Measurements from ENCODE around the gene ACVR1.

The ACVR1 gene

GRCh38 chr2:157792335-157793052 lies 83.6 kb downstream of the ACVR1 start:
- no peaks in the 10 kb centered on the region for H3K4me1 Mint-ChIP-seq
- H3K27me3 Mint-ChIP-seq (ENCODE audit: low read depth, poor library complexity): peaks cover 3% of the 10 kb centered on the region
- TF ChIP-seq, protein P1, sequence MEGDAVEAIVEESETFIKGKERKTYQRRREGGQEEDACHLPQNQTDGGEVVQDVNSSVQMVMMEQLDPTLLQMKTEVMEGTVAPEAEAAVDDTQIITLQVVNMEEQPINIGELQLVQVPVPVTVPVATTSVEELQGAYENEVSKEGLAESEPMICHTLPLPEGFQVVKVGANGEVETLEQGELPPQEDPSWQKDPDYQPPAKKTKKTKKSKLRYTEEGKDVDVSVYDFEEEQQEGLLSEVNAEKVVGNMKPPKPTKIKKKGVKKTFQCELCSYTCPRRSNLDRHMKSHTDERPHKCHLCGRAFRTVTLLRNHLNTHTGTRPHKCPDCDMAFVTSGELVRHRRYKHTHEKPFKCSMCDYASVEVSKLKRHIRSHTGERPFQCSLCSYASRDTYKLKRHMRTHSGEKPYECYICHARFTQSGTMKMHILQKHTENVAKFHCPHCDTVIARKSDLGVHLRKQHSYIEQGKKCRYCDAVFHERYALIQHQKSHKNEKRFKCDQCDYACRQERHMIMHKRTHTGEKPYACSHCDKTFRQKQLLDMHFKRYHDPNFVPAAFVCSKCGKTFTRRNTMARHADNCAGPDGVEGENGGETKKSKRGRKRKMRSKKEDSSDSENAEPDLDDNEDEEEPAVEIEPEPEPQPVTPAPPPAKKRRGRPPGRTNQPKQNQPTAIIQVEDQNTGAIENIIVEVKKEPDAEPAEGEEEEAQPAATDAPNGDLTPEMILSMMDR (IDR thresholded peaks at IDR 0.05): no peak
- H3K4me3 Mint-ChIP-seq: no peak overlapping the region
- H3K36me3 Mint-ChIP-seq (ENCODE audit: low read depth): peaks cover 1% of the 10 kb centered on the region
- H3K27ac Mint-ChIP-seq: no peak overlapping the region
- no peak for DNase-seq
- H3K9me3 Mint-ChIP-seq: no peaks in the 10 kb centered on the region

DNA sequence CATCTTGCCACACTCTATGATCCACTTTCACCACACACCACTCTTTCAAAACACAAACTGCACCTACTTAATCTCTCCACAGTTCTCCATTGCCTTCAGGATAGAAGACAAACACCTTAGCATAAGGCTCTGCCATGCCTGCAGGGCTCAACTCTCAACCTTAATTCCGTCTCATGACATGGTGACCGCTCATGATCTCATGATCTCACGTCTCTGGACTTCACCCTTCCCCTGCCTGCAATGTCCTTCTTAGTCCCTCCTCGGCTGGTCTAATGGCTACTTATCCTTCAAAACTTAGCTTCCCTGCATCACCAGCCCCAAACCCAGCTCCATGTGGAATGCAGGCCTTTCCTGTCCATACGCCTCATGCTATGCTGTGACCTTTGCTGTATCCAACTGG lies 85.3 kb downstream of the ACVR1 start:
- Mint-ChIP-seq H3K4me3 (no peak overlapping the region), H3K4me1 (peaks cover 4% of the 10 kb centered on the region), H3K36me3 (ENCODE audit: low read depth) (peaks cover 5% of the 10 kb centered on the region), H3K27me3 (ENCODE audit: low read depth, poor library complexity) (no peaks in the 10 kb centered on the region), H3K27ac (no peak overlapping the region), H3K9me3 (no peaks in the 10 kb centered on the region)
- TF ChIP-seq, protein P1 (IDR thresholded peaks at IDR 0.05): no peak
- no peak for DNase-seq

GRCh38 chr2:157789933-157790511 lies 86.1 kb downstream of the ACVR1 start:
- Mint-ChIP-seq H3K27ac (no peak overlapping the region), H3K9me3 (no peaks in the 10 kb centered on the region), H3K4me1 (peaks cover 4% of the 10 kb centered on the region), H3K27me3 (ENCODE audit: low read depth, poor library complexity) (no peaks in the 10 kb centered on the region), H3K36me3 (ENCODE audit: low read depth) (peaks cover 6% of the 10 kb centered on the region), H3K4me3 (no peak overlapping the region)
- TF ChIP-seq, protein P1 (IDR thresholded peaks at IDR 0.05): no peak
- no peak for DNase-seq

- DNase-seq: no peak
- peaks cover 4% of the 10 kb centered on the region for H3K4me1 Mint-ChIP-seq
- no peak overlapping the region for H3K27ac Mint-ChIP-seq
- H3K27me3 Mint-ChIP-seq (ENCODE audit: low read depth, poor library complexity): no peaks in the 10 kb centered on the region
- TF ChIP-seq, protein P1 (IDR thresholded peaks at IDR 0.05): no peak
- H3K9me3 Mint-ChIP-seq: no peaks in the 10 kb centered on the region
- no peak overlapping the region for H3K4me3 Mint-ChIP-seq
- H3K36me3 Mint-ChIP-seq (ENCODE audit: low read depth): peaks cover 6% of the 10 kb centered on the region
Measured at GRCh38 chr2:157789256-157789655, 86.9 kb downstream of the ACVR1 start.

DNA sequence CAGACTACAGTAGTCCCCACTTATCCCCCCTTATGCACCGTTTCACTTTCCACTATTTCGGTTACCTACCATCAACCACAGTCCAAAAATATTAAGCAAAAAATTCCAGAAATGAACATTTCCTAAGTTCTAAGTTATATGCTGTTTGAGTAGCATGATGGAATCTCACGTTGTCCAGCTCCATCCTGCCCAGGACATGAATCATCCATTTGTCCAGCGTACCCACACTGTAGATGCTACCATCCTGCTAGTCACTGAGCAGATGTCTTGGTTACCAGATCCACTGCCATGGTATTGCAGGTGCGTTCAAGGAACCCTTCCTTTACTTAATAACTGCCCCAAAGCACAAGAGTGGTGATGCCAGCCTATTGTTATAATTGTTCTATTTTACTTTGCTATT lies 87.9 kb downstream of the ACVR1 start:
- H3K4me1 Mint-ChIP-seq: peaks cover 4% of the 10 kb centered on the region
- no peak overlapping the region for H3K4me3 Mint-ChIP-seq
- peaks cover 4% of the 10 kb centered on the region for H3K9me3 Mint-ChIP-seq
- H3K36me3 Mint-ChIP-seq (ENCODE audit: low read depth): peaks cover 11% of the 10 kb centered on the region
- no peak overlapping the region for H3K27ac Mint-ChIP-seq
- DNase-seq: no peak
- TF ChIP-seq, protein P1 (IDR thresholded peaks at IDR 0.05): no peak
- no peaks in the 10 kb centered on the region for H3K27me3 Mint-ChIP-seq (ENCODE audit: low read depth, poor library complexity)
